NCI-H510A treated with DMSO at 0.1 percent for 48 hours (cell line): ENCODE measurements around the gene USP33.
"Not testable (repeated sequence)": the region's sequence is repeated elsewhere in the genome, so short reads cannot be mapped to it uniquely, and the experiment has no call there.

Experiments
- DNase-seq: peaks from one replicate; lab custom pipeline; 2025; lab: John Stamatoyannopoulos, UW

Gene USP33

DNA sequence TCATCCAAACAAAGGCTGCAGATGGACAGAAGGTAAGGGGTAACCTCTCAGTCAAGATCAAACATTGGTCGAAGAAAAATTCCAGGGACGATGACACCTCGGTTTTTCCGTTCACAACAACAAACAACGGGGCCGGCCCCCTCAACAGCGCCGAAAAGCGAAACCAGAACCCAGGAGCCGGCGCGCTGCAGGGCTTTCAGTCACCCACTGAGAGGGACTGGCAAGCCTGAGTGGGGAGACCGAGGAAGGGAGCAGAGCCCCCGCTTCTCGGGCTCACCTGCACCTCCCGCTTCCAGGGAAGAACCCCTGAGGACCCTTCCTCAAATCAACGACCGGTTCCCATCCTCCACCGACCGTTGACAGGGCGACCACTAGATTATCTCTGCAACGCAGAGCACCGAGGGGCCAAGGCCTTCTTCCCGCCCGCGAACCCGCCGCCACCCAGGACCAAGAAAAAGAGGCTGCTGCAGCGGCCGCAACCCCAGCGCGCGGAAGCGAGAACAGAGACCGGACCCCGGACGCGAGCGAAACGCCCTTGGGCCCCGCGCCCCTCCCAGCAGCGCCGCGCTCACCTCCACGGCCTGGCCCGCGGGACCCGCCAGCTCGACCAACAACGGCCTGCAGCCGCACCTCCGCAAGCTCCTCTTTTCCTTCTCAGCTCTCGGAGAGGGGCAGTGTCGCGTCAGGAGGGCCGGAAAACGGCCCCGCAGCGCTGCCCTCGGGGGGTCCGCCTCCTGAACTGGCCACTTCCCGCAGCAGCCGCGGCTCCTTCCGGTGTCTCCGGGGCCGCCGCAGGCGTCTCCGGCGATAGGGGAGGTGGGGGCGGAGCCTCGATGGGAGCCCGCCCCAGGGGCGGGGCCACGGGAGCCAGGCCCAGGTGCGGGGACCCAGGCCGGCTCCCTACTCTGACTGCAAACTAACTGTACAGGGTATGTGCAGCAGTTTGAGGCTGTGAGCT is at the start of gene USP33:
USP33 (minus strand) TSS at position 782 of the 958 bp plus-strand sequence. CDS start 18,155 bp downstream, outside the sequence.
- DNase-seq = peak; percentile 96

DNA sequence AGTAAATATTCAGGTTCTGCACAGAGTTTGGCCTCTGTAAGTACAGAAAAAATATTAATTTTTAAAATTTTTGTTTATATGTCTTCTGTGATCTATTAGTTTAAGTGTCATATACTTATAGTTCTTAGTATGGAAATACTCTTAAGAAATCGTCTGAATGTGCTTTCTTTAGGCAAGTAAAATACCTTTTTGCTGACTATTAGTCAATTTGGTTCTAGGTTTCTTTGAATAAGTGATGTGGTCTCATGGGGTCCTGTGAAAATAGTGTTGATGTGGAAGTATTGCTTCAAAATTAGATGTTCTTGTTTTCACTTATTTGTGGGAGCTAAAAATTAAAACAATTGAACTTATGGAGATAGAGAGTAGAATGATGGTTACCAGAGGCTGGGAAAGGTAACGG is 43.7 kb upstream of the USP33 start:
- no peak for DNase-seq

GRCh38 chr1:77802026-77802425 is 42.4 kb upstream of the USP33 start:
- DNase-seq = no peak

DNA sequence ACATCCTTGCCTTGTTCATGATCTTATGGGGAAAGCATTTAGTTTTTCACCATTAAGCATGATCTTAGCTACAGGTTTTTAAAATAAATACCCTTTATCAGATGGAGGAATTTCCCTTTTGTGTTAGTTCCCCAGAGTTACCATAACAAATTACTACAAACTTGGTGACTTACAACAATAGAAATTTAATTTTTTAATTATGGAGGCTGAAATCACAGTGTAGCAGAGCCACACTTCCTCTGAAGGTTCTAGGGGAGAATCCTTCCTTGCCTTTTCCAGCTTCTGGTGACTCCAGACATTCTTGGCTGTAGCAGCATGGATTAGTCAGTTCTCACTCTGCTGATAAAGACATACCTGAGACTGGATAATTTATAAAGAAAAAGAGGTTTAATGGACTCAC is 38.3 kb upstream of the USP33 start:
- no peak for DNase-seq

DNA sequence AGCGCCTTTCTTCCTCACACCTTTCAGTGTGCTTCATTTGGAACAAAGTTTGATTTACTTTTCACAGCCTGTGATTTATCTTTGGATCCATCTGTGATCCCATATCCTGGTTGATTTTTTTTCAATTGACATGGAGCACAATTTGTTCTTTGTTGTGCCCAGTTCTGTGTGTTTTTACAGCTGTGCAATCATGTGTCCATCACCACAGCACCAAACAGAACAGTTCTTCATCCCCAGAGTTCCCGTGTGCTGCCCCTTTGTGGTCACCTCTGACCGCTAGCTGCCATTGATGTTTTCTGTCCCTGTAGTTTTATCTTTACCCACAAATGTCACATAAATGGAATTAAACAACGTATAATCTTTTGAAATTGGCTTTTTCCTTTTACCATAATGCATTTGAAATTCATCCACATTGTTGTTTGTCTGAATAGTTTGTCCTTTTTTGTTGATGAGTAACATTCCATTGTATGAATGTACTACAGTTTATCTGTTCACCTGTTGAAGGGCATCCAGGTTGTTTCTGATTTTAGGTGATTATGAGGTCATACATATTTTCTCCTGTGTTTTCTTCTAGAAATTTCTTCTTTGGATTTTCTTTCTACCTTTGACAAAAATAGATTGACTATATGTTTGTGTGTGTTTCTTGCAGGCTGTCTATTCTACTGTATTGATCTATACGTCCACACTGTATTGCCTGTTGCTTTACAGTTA is 37.2 kb upstream of the USP33 start:
- no peak for DNase-seq

- DNase-seq = no peak
These were observed 34.9 kb upstream of the USP33 start for GRCh38 chr1:77794550-77794949.

DNA sequence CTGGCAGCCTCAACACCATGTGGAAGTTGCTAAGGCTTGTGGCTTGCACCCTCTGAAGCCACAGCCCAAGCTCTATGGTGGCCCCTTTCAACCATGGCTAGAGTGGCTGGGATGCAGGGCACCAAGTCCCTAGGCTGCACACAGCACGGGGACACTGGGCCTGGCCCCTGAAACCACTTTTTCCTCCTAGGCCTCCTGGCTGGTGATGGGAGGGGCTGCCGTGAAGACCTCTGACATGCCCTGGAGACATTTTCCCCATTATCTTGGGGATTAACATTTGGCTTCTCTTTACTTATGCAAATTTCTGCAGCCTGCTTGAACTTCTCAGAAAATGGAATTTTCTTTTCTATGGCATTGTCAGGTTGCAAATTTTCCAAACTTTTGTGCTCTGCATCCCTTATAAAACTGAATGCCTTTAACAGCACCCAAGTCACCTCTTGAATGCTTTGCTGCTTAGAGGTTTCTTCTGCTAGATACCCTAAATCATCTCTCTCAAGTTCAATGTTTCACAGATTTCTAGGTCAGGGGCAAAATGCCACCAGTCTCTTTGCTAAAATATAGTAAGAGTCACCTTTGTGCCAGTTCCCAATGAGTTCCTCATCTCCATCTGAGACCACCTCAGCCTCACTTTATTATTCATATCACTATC is 26.6 kb upstream of the USP33 start:
- DNase-seq = not testable (repeated sequence)

DNA sequence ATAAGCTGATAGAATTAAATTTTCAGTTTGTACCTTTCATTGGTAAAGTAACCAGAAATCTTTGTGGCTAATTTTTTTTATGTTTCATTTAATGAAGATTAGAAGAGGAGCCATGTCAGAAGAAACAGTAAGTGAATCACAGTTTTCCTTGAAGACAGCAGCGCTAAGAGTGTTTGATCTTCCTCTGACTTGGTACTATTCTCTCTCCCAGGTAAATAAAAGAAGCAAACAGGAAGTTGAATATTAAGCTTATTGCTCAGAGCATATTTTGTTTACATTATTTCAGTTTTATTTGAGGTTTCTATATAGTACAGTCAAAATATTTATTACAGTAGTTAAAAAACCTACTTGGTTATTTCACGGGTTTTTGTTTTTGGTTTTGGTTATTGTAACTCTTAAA is 23.5 kb upstream of the USP33 start:
- no peak for DNase-seq

GRCh38 chr1:77781683-77782082 is 22.0 kb upstream of the USP33 start:
- DNase-seq = no peak

DNA sequence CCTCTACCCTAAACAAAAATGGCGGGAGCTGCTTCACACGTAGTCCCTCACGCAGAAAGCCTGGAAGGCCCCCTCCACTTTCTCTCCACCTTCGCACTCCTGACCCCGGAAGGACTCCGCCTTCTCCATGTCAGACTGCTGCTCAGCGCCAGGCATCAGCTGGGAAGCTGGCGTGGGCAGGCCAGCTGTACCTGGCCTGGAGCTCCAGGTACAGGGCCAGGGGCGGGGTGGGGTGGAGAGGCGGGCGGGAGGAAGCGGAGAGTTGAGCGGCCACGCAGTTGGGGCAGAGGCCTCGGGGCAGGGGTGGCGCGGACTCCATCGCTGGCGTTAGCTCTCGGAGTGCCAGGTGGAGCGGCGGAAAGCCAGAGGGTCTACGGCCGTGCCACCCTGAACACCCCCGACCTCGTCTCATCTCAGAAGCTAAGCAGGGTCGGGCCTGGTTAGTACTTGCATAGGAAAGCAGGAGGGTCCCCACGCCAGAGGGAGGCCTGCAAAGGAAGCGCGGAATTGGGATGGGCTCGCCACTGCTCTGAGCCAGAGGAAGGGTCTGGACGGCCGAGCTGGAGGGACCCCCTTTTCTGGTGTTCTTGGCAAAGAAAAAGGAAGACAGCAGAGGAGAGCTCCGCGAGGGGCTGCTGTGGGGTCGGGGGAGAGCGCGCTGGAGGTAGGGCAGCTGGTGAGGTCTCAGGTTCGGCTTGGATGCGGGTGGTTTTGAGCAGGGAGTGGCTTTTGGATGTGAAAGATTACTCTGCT is 20.1 kb upstream of the USP33 start, which contains the start of gene MIGA1:
MIGA1 (plus strand) TSS at position 121 of the 753 bp plus-strand sequence. CDS start 3,604 bp downstream, outside the sequence.
- peak; percentile 98 for DNase-seq

DNA sequence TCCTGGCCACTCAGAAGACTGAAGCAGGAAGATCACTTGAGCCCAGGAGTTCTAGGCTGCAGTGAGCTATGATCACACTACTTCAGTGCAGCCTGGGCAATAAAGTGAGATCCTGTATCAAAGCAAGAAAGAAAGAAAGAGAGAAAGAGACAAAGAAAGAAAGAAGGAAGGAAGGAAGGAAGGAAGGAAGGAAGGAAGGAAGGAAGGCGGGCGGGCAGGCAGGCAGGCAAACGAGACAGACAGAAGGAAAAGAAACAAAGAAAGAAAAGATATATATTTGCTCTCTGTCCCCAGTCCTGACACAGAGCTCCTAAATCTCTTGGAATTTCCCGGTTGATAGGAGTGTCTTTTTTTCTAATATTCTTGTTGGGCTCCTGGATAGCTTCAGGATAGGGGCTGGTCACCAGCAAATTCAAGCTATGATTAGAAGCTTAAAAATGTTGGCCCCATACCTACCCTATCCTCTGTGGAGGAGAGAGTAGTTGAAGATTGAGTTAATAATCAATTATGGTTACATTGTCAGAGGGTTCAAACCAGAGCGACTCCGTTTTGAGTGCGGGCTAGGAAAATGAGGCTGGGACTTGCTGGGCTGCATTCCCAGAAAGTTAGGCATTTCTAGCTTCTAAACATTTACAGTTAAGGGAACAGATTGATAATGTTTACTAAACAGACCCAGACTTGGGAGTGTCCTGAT is 16.5 kb upstream of the USP33 start:
- no peak for DNase-seq

DNA sequence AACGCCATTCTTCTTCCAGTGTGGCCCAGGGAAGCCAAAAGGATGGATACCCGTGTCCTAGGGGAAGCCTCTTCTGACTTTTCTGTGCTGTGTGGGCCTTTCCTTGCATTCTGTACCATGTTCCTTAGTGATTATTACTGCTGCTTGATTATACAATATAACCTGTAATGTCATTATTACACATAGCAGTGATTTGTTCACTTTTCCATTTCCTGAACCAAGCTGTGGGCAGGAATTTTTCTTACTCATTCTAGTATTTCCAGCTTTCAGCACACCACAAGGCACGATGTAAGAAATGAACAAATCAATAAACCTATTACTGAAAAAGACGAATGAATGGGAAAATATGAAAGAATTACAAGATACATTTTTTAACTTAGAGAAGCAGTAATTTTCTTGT is 8.4 kb upstream of the USP33 start:
- DNase-seq = no peak

GRCh38 chr1:77762072-77762476 is 2.4 kb upstream of the USP33 start:
- no peak for DNase-seq

- no peak for DNase-seq
These were observed 2.0 kb downstream of the USP33 start for GRCh38 chr1:77757603-77758002.

- no peak for DNase-seq
These were observed 2.5 kb downstream of the USP33 start for GRCh38 chr1:77757066-77757584.

GRCh38 chr1:77756052-77756754 is 3.4 kb downstream of the USP33 start:
- no peak for DNase-seq

GRCh38 chr1:77749489-77749888 is 10.2 kb downstream of the USP33 start:
- not testable (repeated sequence) for DNase-seq

- no peak for DNase-seq
These were observed 15.1 kb downstream of the USP33 start for GRCh38 chr1:77744576-77744975.

- no peak for DNase-seq
These were observed 17.6 kb downstream of the USP33 start for GRCh38 chr1:77742011-77742555.

GRCh38 chr1:77741316-77741715 is 18.3 kb downstream of the USP33 start:
- DNase-seq = no peak
